K562 (cell line): Measurements from ENCODE around the gene LTN1. TPM values are rescaled to one million over a fixed set of nuclear protein-coding genes. Genes with fewer than 3 reads are reported as not detected.

ENCODE experiments used
- CEBPG ChIP-seq, 3 experiments: fragments of 200-800 bp in 1 of 3; sonication (Bioruptor generic) in 1 of 3; sonication (generic) in 1 of 3; formaldehyde crosslinking in 1 of 3; IDR thresholded peaks in 2 of 3; conservative IDR thresholded peaks in 1 of 3; 2 replicates each; pipeline versions ENCODE4 v1.6.1 to v1.8.0; 2016 to 2022; ENCODE audit warnings: missing compliant biosample characterization in 2 of 3, missing genetic modification characterization in 2 of 3, mild to moderate bottlenecking in 1 of 3, missing genetic modification reagents in 1 of 3
- CHD1 ChIP-seq: fragments of 200-600 bp; sonication (generic); IDR thresholded peaks from one replicate; pipeline ENCODE4 v1.6.1; 2012; ENCODE audit warnings: mild to moderate bottlenecking, moderate library complexity, low read length, inconsistent platforms
- RERE ChIP-seq: sonication (generic); formaldehyde crosslinking; IDR thresholded peaks from 2 replicates; pipeline ENCODE4 v1.8.0; 2023; ENCODE audit warnings: missing genetic modification reagents, mild to moderate bottlenecking, borderline replicate concordance
- SMARCB1 ChIP-seq: IDR thresholded peaks from 2 replicates; pipeline ENCODE4 v1.6.1; 2011; ENCODE audit warnings: improper control_type of control experiment, low read depth; ENCODE audit not compliant: insufficient read length
- VEZF1 ChIP-seq: fragments of 200-800 bp; sonication (Bioruptor generic); IDR thresholded peaks from 2 replicates; pipeline ENCODE4 v1.6.1; 2017; ENCODE audit warnings: missing genetic modification characterization, missing compliant biosample characterization
- polyA plus RNA-seq, 8 experiments: library from polyadenylated mRNA; depleted of rRNA in 4 of 8; stranded (reverse) in 5 of 8; unstranded in 3 of 8; fragments of >200 nt; fragmentation: Nextera tagmentation in 2 of 8; fragmentation: Illumina TruSeq in 1 of 8; extraction: Ambion mirVana in 2 of 8; extraction: Trizol in 1 of 8; gene quantifications; 2 replicates each; pipeline versions ENCODE4 v1.2.1 to v1.2.3, GENCODE V29; 2011 to 2014; ENCODE audit warnings: inconsistent platforms in 1 of 8, missing spikeins in 1 of 8
- total RNA-seq, 7 experiments: library from RNA; depleted of rRNA in 6 of 7; stranded (reverse); fragments of >200 nt in 6 of 7; fragmentation: Illumina TruSeq in 2 of 7; extraction: Trizol in 2 of 7; gene quantifications; 2 replicates each; pipeline versions ENCODE4 v1.2.1 to v1.2.3, GENCODE V29; 2011 to 2021; ENCODE audit warnings: low replicate concordance in 1 of 7

Gene LTN1
- total and polyA plus RNA-seq, 9 of the 15 experiments (the other 6 are each of a cell fraction or from before 2014, with no cell fraction given), result 15.7 to 49.6 (median 28.7) TPM

GRCh38 chr21:29025328-29025713 is 32.6 kb upstream of the LTN1 start (continued):
- no peak for TF ChIP-seq CEBPG (CRISPR knock-in tag; IDR thresholded peaks at IDR 0.05)
- TF ChIP-seq CEBPG (tag; conservative IDR thresholded peaks at IDR 0.05 in 1 of 2, IDR thresholded peaks at IDR 0.05 in 1 of 2), result 0 out of 4 replicates have a peak, but pooled peaks of 1 of the 2 experiments have one; percentile 13
- TF ChIP-seq SMARCB1, result peak; percentile 20
- TF ChIP-seq RERE, result no peak
- peak; percentile 22 for TF ChIP-seq CHD1
- TF ChIP-seq VEZF1 (CRISPR knock-in tag), result peak; percentile 5; the same call in 1 of the 2 replicates
